Common myeloid progenitor, CD34-positive (primary cell): ENCODE results near the gene TRABD.

Experiments
- CTCF ChIA-PET: fragments of 350-600 bp; sonication (Branson Sonifier 250); formaldehyde crosslinking; loops from one replicate; lab custom pipeline; 2021; ENCODE audit warnings: antibody characterized with exemption; lab: Charles Lee
- POLR2A ChIA-PET: fragments of 350-600 bp; sonication (Branson Sonifier 250); formaldehyde crosslinking; loops from one replicate; lab custom pipeline; 2021; ENCODE audit warnings: antibody characterized with exemption; lab: Charles Lee
- DNase-seq, 3 donors: peaks; one replicate each; pipeline versions ENCODE4 v3.0.0 to v3.0.0-alpha.2; 2013
- H3K27ac ChIP-seq, 2 experiments: 1 replicate in 1 of 2; 2 replicates in 1 of 2; pipeline ENCODE4 v1.7.0; 2013; ENCODE audit warnings: inconsistent platforms in 2 of 2, low read length in 2 of 2, mild to moderate bottlenecking in 2 of 2, low read depth in 1 of 2, moderate library complexity in 1 of 2; ENCODE audit not compliant: severe bottlenecking in 2 of 2, insufficient read depth in 1 of 2, poor library complexity in 1 of 2
- H3K27me3 ChIP-seq, 5 experiments: replicated peaks in 2 of 5; 1 replicate in 3 of 5; 2 replicates in 2 of 5; pipeline versions ENCODE4 v1.6.1 to v1.7.0; 2013; ENCODE audit warnings: low read length in 4 of 5, mild to moderate bottlenecking in 2 of 5, moderate library complexity in 2 of 5, inconsistent platforms in 1 of 5; ENCODE audit not compliant: insufficient read depth in 5 of 5, control insufficient read depth in 4 of 5
- H3K36me3 ChIP-seq, 4 experiments: 1 replicate in 2 of 4; 2 replicates in 2 of 4; pipeline versions ENCODE4 v1.6.1 to v1.7.0; 2013; ENCODE audit warnings: low read length in 3 of 4, control low read depth in 1 of 4, mild to moderate bottlenecking in 1 of 4; ENCODE audit not compliant: control insufficient read depth in 4 of 4, insufficient read depth in 4 of 4
- H3K4me1 ChIP-seq, 4 experiments: 1 replicate in 3 of 4; 2 replicates in 1 of 4; pipeline versions ENCODE4 v1.6.1 to v1.7.1; 2013; ENCODE audit warnings: low read length in 3 of 4, mild to moderate bottlenecking in 3 of 4, control low read depth in 1 of 4, inconsistent platforms in 1 of 4, moderate library complexity in 1 of 4; ENCODE audit not compliant: control insufficient read depth in 4 of 4, insufficient read depth in 4 of 4; ENCODE audit errors: control extremely low read depth in 1 of 4
- H3K4me3 ChIP-seq, 7 experiments: 1 replicate in 4 of 7; 2 replicates in 3 of 7; pipeline versions ENCODE4 v1.5.1 to v1.7.0; 2013; ENCODE audit warnings: mild to moderate bottlenecking in 7 of 7, low read length in 6 of 7, moderate library complexity in 6 of 7, inconsistent platforms in 2 of 7, low read depth in 2 of 7, control low read depth in 1 of 7; ENCODE audit not compliant: insufficient read depth in 4 of 7, control insufficient read depth in 1 of 7; ENCODE audit errors: extremely low read depth in 1 of 7
- H3K9me3 ChIP-seq, 5 experiments: 1 replicate in 4 of 5; 2 replicates in 1 of 5; pipeline versions ENCODE4 v1.6.1 to v1.7.1; 2013; ENCODE audit warnings: low read length in 4 of 5, mild to moderate bottlenecking in 2 of 5, inconsistent platforms in 1 of 5, low read depth in 1 of 5, moderate library complexity in 1 of 5; ENCODE audit not compliant: control insufficient read depth in 4 of 5, insufficient read depth in 2 of 5; ENCODE audit errors: control extremely low read depth in 1 of 5
- WGBS: methylation state at CpG from one replicate; pipeline ENCODE4 v1.1.5; 2013; ENCODE audit not compliant: insufficient coverage; 5-methylcytosine and 5-hydroxymethylcytosine counted together

TRABD gene

DNA sequence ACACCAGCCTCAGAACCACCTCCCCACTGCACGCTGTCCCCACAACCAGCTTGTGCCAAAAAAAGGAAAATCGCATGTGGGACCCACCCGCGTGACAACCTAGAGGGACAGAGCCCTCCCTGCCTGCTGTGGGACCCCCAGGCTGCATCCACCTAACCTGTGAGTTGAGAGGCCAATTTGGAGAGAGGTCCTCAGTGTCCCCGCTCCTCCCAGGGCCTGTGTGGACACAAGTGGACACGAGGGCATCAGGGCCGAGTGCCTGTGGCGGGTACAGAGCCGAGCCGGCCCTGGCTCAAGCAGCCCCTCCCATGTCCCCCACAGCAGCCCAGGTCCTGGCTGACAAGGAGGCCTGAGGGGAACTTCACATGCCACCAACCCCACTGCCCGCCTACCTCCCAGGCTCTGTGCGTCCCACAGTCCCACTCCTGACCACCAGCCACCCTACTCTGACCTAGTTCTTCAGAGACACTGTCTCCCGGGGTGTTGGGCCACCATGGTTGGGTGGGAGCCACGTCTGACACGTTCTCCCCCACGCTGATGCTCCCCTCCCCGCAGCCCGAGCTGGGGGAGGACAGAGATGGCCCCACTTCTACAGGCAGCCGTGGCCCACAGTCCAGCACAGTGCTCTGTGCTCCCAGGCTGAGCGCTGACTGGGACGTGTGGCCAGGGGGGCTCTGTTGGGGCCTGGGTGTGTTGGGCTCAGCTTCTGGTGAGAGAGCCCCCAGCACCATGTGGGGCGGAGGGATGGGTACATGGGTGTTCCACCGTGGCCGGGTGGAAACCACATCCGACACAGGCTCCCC lies 34.3 kb downstream of the TRABD start:
- no peaks in the 10 kb centered on the region for H3K9me3 ChIP-seq
- H3K4me1 ChIP-seq: peaks cover 0 to 8% (median 3%) of the 10 kb centered on the region in 4 experiments
- H3K4me3 ChIP-seq: no peak overlapping the region
- CTCF ChIA-PET: interaction anchor here (1.2 to 2.0 kb wide), 2 partner anchors 9 to 71 kb away, joined by 4 to 7 read pairs; no protein-coding TSS in a partner anchor
- POLR2A ChIA-PET: interaction anchor here (0.7 kb wide), 1 partner anchor 283 kb away, joined by 11 read pairs; no protein-coding TSS in a partner anchor
- WGBS: 89% methylated on average over 19 of the region's 25 CpGs
- no peak overlapping the region for H3K27ac ChIP-seq
- H3K36me3 ChIP-seq: peaks cover 10 to 89% (median 55%) of the 10 kb centered on the region in 4 experiments
- no peaks in the 10 kb centered on the region for H3K27me3 ChIP-seq
- DNase-seq: no peak

GRCh38 chr22:50220603-50221409 lies 35.1 kb downstream of the TRABD start:
- POLR2A ChIA-PET: interaction anchor here (0.7 kb wide), 1 partner anchor 284 kb away, joined by 11 read pairs; no protein-coding TSS in a partner anchor
- H3K4me3 ChIP-seq: no peak overlapping the region
- no peaks in the 10 kb centered on the region for H3K9me3 ChIP-seq
- no peak overlapping the region for H3K27ac ChIP-seq
- WGBS: 98% methylated on average over 39 of the region's 45 CpGs
- no peak for DNase-seq
- peaks cover 10 to 89% (median 59%) of the 10 kb centered on the region in 4 experiments for H3K36me3 ChIP-seq
- no peaks in the 10 kb centered on the region for H3K27me3 ChIP-seq
- CTCF ChIA-PET: interaction anchor here (0.8 to 2.0 kb wide), 4 partner anchors 10 to 72 kb away, joined by 3 to 7 read pairs (median 4); no protein-coding TSS in a partner anchor
- peaks cover 0 to 8% (median 3%) of the 10 kb centered on the region in 4 experiments for H3K4me1 ChIP-seq

- no peak overlapping the region for H3K27ac ChIP-seq
- POLR2A ChIA-PET: no interaction called here
- H3K4me3 ChIP-seq: no peak overlapping the region
- WGBS: 97% methylated on average over 15 of the region's 19 CpGs
- CTCF ChIA-PET: interaction anchor here (0.8 to 2.0 kb wide), 7 partner anchors 8 to 73 kb away, joined by 3 to 7 read pairs (median 4); no protein-coding TSS in a partner anchor
- no peak for DNase-seq
- H3K4me1 ChIP-seq: peaks cover 0 to 8% (median 3%) of the 10 kb centered on the region in 4 experiments
- H3K9me3 ChIP-seq: no peaks in the 10 kb centered on the region
- no peaks in the 10 kb centered on the region for H3K27me3 ChIP-seq
- H3K36me3 ChIP-seq: peaks cover 9 to 88% (median 58%) of the 10 kb centered on the region in 4 experiments
These were observed 35.9 kb downstream of the TRABD start for GRCh38 chr22:50221410-50222300.

- H3K36me3 ChIP-seq: peaks cover 9 to 88% (median 59%) of the 10 kb centered on the region in 4 experiments
- CTCF ChIA-PET: interaction anchor here (0.9 to 1.7 kb wide), 4 partner anchors 7 to 20 kb away, joined by 3 to 5 read pairs (median 4); no protein-coding TSS in a partner anchor
- peaks cover 0 to 8% (median 3%) of the 10 kb centered on the region in 4 experiments for H3K4me1 ChIP-seq
- no peak overlapping the region for H3K4me3 ChIP-seq
- POLR2A ChIA-PET: no interaction called here
- no peaks in the 10 kb centered on the region for H3K27me3 ChIP-seq
- no peak for DNase-seq
- no peaks in the 10 kb centered on the region for H3K9me3 ChIP-seq
- H3K27ac ChIP-seq: no peak overlapping the region
- 100% methylated on average over 8 of the region's 8 CpGs for WGBS
These were observed 36.8 kb downstream of the TRABD start for GRCh38 chr22:50222508-50222907.

- peaks cover 0 to 8% (median 3%) of the 10 kb centered on the region in 4 experiments for H3K4me1 ChIP-seq
- peaks cover 11 to 84% (median 51%) of the 10 kb centered on the region in 4 experiments for H3K36me3 ChIP-seq
- ChIA-PET CTCF (interaction anchor here (0.6 to 1.6 kb wide), 2 partner anchors 13 to 128 kb away, joined by 3 to 4 read pairs; no protein-coding TSS in a partner anchor), POLR2A (no interaction called here)
- WGBS: 98% methylated on average over 14 of the region's 16 CpGs
- no peak for DNase-seq
- no peak overlapping the region for H3K4me3 ChIP-seq
- no peaks in the 10 kb centered on the region for H3K9me3 ChIP-seq
- H3K27me3 ChIP-seq: no peaks in the 10 kb centered on the region
- H3K27ac ChIP-seq: no peak overlapping the region
These were observed 38.4 kb downstream of the TRABD start for GRCh38 chr22:50224071-50224470.
